Neutrophil (primary cell): Measurements from ENCODE around the gene CREB5.

Experiments
- H3K27ac ChIP-seq: fragments of 200-600 bp; sonication (generic); 2 replicates; pipeline ENCODE4 v1.5.1; 2016; ENCODE audit warnings: mild to moderate bottlenecking, moderate library complexity
- H3K27me3 ChIP-seq: fragments of 200-600 bp; sonication (generic); 2 replicates; pipeline ENCODE4 v1.6.0; 2016; ENCODE audit warnings: mild to moderate bottlenecking
- H3K36me3 ChIP-seq: fragments of 200-600 bp; sonication (generic); 2 replicates; pipeline ENCODE4 v1.5.1; 2017
- H3K4me1 ChIP-seq, 2 experiments: fragments of 200-600 bp in 1 of 2; sonication (generic) in 1 of 2; 1 replicate in 1 of 2; 2 replicates in 1 of 2; pipeline versions ENCODE4 v1.5.1 to v1.6.1; 2013 to 2016; ENCODE audit warnings: low read depth in 1 of 2, low read length in 1 of 2, mild to moderate bottlenecking in 1 of 2, moderate library complexity in 1 of 2; ENCODE audit not compliant: control insufficient read depth in 1 of 2, insufficient read depth in 1 of 2
- H3K4me3 ChIP-seq, 2 experiments: fragments of 200-600 bp in 1 of 2; sonication (generic) in 1 of 2; 1 replicate in 1 of 2; 2 replicates in 1 of 2; pipeline ENCODE4 v1.5.1; 2013 to 2016; ENCODE audit warnings: low read depth in 1 of 2, low read length in 1 of 2, mild to moderate bottlenecking in 1 of 2, moderate library complexity in 1 of 2
- H3K9me3 ChIP-seq: fragments of 200-600 bp; sonication (generic); 2 replicates; pipeline ENCODE4 v1.5.1; 2016
- TF ChIP-seq, protein P1 (sequence below): fragments of 200-600 bp; sonication (generic); IDR thresholded peaks from 2 replicates; pipeline ENCODE4 v1.5.1; 2016; ENCODE audit warnings: antibody characterized with exemption

CREB5 gene

DNA sequence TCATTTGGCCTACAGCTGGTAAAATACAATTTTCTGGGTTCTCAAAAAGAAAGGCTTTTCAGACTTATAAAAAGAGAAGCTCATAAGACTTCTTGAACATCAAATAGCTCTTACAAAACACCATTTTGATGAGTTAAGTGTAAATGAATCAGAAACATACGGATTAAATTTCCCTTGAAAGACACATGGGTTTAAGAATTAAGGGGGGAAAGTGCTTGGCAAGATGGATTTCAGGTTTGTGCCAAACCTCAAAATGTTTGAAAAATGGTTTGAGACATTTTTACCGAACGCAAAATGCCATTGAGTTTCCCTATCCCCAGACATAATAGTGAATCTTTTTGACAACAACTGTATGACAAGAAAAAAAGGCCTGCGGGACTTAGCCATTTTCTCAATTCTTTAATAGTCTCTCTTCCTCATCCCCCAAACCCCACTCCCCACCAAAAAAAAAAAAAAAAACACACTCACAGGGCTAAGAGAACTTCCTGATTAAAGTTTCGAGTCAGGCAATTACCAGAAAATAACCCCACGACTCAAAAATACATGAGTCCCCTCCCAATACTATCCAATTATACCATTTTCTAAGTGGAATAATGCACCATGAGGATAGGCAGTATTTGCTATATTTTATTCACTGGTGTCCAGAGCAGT lies 285.7 kb downstream of the CREB5 start:
- Histone ChIP-seq H3K4me1 (peaks cover 19 to 21% of the 10 kb centered on the region in 2 experiments), H3K27ac (peak overlapping the region; percentile 5), H3K9me3 (no peaks in the 10 kb centered on the region), H3K4me3 (no peak overlapping the region), H3K36me3 (peaks cover 15% of the 10 kb centered on the region), H3K27me3 (no peaks in the 10 kb centered on the region)
- TF ChIP-seq, protein P1, sequence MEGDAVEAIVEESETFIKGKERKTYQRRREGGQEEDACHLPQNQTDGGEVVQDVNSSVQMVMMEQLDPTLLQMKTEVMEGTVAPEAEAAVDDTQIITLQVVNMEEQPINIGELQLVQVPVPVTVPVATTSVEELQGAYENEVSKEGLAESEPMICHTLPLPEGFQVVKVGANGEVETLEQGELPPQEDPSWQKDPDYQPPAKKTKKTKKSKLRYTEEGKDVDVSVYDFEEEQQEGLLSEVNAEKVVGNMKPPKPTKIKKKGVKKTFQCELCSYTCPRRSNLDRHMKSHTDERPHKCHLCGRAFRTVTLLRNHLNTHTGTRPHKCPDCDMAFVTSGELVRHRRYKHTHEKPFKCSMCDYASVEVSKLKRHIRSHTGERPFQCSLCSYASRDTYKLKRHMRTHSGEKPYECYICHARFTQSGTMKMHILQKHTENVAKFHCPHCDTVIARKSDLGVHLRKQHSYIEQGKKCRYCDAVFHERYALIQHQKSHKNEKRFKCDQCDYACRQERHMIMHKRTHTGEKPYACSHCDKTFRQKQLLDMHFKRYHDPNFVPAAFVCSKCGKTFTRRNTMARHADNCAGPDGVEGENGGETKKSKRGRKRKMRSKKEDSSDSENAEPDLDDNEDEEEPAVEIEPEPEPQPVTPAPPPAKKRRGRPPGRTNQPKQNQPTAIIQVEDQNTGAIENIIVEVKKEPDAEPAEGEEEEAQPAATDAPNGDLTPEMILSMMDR: no peak

DNA sequence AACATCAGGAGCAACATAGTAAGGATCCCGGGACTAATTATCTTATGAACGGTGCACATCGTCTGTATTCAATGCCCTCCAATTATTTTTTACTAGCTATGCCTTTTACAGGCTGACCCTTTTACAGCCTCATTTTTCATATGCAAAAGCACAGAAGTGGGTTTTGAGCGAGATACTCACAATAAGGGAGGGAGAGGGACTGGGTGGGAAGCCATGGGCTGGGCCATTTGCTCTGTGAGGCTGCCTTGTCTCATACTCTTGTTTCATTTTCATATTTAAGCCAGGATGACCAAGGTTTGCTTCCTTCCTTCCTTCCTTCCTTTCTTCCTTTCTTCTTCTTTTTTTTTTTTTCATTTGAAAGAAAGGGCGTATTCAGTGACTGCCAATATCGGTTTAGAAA lies 286.5 kb downstream of the CREB5 start:
- peak overlapping the region; percentile 5 for H3K27ac ChIP-seq
- H3K4me3 ChIP-seq: no peak overlapping the region
- TF ChIP-seq, protein P1: no peak

DNA sequence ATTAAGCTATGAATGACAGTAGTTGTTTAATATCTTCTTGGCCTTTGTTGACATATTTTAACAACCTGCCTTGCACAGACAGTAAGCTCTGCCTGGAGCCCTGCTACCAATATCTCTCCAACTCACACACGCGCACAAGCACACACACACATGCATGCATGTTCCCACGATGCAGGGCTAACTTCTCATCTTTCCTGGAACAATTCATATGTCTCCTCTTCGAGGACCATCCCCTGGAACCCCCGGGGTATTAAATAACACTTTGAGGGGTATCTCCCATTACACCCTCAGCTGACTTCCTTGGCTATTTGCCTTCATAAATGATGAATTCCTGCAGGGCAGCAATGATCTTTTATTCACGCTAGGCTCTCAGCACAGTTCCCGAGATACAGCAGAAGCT lies 287.8 kb downstream of the CREB5 start:
- Histone ChIP-seq H3K36me3 (peaks cover 30% of the 10 kb centered on the region), H3K27ac (no peak overlapping the region), H3K9me3 (no peaks in the 10 kb centered on the region), H3K27me3 (no peaks in the 10 kb centered on the region), H3K4me1 (peaks cover 8% of the 10 kb centered on the region in 2 experiments), H3K4me3 (no peak overlapping the region)
- TF ChIP-seq, protein P1: no peak

More for the DNA sequence above, 286.5 kb downstream of the CREB5 start:
- H3K27me3 ChIP-seq: no peaks in the 10 kb centered on the region
- H3K36me3 ChIP-seq: peaks cover 19% of the 10 kb centered on the region
- peaks cover 14 to 16% of the 10 kb centered on the region in 2 experiments for H3K4me1 ChIP-seq
- H3K9me3 ChIP-seq: no peaks in the 10 kb centered on the region

DNA sequence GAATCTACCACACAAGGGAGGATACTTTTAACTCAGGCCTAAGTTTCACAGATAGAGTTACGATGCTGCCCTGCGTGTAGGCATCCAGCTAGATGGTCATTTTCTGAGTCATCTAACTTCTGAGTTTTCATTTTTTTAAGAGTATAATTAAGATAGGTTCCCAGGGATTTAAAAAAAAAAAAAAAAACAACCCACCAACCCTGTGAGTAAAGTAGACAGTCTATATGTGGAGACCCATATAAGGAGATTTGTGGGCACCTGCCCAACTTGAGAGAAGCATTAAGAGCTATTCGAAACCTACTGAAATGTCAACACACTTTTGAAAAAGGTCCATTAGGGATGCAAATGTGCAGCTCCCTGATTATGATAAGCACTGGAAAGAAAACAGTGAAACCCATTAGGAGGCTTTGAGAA lies 288.5 kb downstream of the CREB5 start:
- peaks cover 26% of the 10 kb centered on the region for H3K36me3 ChIP-seq
- H3K27ac ChIP-seq: no peak overlapping the region
- H3K4me3 ChIP-seq: no peak overlapping the region
- TF ChIP-seq, protein P1: no peak
- H3K4me1 ChIP-seq: peaks cover 8% of the 10 kb centered on the region in 2 experiments
- H3K9me3 ChIP-seq: no peaks in the 10 kb centered on the region
- no peaks in the 10 kb centered on the region for H3K27me3 ChIP-seq

DNA sequence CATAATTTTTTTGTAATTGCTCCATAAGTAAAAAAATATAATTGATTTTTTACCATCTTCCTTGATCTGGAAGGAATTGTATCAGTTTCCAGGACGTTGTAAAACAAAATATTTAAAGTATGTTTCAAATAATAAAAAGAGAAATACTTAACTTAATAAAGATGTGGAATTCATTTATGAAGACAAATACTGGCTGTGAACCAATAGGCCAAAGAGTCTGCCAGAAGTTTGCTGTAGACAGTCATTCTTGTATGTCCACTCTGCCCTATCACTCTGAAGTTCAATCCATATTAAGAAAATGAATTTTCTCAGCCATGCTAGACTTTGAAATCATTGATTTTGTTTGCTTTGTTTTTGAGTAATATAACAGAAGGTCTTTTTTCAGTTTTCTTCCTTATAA lies 289.4 kb downstream of the CREB5 start:
- Histone ChIP-seq H3K9me3 (no peaks in the 10 kb centered on the region), H3K36me3 (peaks cover 18% of the 10 kb centered on the region), H3K4me3 (no peak overlapping the region), H3K27ac (no peak overlapping the region), H3K27me3 (no peaks in the 10 kb centered on the region), H3K4me1 (peaks cover 13 to 16% of the 10 kb centered on the region in 2 experiments)
- TF ChIP-seq, protein P1: no peak
